ENCODE data around the gene NPFFR2.
"Not testable (repeated sequence)": the region's sequence is repeated elsewhere in the genome, so short reads cannot be mapped to it uniquely, and the experiment has no call there.

NPFFR2 gene

DNA sequence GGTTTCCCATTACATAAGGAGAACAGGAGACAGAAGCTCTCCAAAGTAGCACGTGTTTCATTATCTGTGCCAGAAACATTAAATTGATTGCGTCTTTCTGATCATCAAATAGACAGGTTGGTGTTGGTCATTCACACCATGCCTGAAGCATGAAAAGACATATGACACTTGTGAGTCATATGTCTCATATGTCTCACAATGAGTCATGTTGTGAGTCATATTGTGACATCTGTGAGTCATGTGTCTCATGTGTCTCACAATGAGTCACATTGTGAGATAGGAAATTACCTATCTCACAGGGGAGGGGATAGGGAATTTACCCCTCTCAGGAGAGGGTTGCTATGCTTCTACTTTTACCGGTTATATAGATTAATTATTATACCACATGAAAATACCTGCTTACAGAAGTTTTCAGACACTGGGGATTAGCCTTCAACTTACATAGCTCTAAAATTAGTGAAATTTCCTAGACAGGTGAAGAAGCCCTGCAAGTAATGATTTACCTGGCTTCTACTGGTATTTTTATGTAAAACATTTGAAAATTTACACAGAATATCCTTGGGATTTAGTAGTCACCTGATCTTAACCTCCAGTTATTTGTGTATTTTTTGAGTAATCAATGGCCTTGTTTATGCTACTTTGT, 80.8 kb downstream of the NPFFR2 start:
- FAIRE-seq = no peak

DNA sequence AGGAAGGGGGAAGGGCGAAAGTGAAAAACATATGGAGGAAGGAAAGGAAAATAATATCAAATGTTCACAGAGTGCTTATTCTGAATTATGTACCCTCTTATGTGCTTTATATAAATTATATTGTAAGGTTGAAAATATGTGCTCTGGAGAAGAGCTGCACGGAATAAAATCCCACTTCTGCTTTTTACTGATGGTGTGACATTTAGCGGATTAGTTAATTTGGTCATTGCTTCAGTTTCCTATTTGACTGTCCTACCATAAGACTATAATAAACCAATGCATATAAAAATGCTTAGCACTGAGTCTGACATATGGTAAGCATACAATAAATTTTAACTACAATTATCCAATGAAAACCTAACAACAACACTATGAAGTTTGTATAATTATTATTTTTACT, 86.2 kb downstream of the NPFFR2 start:
- FAIRE-seq = no peak

DNA sequence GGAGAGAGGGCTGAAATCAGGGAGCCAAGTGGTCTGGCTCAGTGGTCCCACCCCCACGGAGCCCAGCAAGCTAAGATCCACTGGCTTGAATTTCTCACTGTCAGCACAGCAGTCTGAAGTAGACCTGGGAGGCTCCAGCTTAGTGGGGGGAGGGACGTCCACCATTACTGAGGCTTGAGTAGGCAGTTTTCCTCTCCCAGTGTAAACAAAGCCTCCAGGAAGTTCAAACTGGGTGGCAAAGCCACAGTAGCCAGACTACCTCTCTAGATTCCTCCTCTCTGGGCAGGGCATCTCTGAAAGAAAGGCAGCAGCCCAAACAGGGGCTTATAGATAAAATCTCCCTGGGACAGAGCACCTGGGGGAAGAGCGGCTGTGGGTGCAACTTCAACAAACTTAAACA, 88.1 kb downstream of the NPFFR2 start:
- no peak for FAIRE-seq

DNA sequence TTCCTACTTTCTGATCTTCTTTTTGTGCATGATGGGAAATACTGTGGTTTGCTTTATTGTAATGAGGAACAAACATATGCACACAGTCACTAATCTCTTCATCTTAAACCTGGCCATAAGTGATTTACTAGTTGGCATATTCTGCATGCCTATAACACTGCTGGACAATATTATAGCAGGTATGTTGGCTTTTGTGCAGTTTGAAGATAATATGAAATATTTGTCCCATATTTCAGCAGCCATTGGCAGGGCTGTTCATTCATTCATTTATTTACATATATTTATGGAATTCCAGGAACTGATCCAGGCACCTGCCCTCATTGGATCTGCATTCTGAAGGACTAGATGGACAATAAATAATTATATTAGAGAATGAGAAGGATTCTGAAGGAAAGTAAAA, 96.9 kb downstream of the NPFFR2 start:
- no peak for FAIRE-seq

GRCh38 chr4:72136429-72136828, 104.6 kb downstream of the NPFFR2 start:
- no peak for FAIRE-seq

DNA sequence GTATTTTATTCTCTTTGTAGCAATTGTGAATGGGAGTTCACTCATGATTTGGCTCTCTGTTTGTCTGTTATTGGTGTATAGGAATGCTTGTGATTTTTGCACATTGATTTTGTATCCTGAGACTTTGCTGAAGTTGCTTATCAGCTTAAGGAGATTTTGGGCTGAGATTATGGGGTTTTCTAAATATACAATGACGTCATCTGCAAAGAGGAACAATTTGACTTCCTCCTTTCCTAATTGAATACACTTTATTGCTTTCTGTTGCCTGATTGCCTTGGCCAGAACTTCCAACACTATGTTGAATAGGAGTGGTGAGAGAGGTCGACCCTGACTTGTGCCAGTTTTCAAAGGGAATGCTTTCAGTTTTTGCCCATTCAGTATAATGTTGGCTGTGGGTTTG, 108.2 kb downstream of the NPFFR2 start:
- not testable (repeated sequence) for FAIRE-seq

DNA sequence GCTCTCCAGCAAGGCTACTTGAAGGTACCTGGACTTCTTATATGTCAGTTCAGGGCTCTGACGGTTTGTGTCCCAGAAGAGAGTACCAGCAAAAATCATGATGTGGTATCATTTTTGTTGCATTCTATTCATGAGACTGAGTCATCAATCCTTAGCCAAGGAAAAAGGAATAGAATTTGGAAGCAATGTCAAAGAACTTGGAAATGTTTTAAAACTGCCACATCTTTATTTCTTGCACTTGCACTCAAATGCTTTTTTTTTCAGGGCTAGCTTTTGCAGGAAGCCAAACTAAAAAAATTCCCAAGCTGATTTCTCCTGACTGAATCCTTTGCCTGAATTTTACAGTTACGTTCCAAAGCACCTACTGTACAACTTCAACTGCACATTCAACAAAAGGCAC, 112.4 kb downstream of the NPFFR2 start:
- FAIRE-seq = no peak

DNA sequence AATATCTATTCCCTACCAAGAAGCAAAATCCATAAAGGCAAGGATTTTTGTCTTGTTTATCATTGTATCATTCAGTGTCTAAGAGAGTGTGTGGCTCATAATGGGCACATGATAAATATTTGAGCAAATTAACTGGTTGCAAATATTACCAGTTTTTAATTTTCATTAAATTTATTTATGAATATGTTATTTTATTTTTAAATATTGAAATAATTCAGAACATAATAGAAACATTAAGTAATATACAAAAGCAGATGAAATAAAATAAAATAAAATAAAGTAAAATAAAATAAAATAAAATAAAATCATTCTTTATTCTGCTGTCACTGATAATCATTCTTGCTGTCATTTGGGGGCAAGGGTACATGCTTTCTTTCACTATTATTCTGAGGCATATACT, 120.9 kb downstream of the NPFFR2 start:
- peak; percentile 57 for FAIRE-seq

DNA sequence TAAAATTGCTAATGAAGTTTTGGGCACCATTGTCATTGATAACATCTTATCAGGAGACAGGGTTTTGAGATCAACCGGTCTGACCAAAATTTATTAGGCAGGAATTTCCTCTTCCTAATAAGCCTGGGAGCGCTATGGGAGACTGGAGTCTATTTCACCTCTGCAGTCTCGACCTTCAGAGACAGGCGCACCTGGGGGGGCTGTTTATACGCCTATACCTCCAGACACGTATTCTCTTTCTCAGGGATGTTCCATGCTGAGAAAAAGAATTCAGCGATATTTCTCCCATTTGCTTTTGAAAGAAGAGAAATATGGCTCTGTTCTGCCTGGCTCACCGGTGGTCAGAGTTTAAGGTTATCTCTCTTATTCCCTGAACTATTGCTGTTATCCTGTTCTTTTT, 121.8 kb downstream of the NPFFR2 start:
- not testable (repeated sequence) for FAIRE-seq

DNA sequence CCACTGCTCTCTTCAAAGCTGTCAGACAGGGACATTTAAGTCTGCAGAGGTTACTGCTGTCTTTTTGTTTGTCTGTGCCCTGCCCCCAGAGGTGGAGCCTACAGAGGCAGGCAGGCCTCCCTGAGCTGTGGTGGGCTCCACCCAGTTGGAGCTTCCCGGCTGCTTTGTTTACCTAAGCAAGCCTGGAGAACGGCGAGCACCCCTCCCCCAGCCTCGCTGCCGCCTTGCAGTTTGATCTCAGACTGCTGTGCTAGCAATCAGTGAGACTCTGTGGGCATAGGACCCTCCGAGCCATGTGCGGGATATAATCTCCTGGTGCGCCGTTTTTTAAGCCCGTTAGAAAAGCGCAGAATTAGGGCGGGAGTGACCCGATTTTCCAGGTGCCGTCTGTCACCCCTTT, 137.5 kb downstream of the NPFFR2 start:
- FAIRE-seq = not testable (repeated sequence)

DNA sequence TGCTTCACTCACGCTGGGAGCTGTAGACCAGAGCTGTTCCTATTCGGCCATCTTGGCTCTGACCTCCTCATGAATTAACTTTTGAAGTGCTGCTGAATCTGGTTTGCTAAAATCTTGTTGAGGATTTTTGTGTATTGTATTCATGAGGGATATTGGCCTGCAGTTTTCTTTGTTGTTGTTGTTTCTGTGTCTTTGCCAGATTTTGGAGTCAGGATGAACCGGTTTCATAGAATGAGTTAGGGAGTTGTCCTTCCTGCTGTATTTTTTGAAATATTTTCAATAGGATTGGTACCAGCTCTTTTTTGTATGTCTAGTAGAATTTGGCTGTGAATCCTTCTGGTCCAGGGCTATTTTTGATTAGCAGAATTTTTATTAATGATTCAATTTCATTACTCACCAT, 138.1 kb downstream of the NPFFR2 start:
- FAIRE-seq = no peak

DNA sequence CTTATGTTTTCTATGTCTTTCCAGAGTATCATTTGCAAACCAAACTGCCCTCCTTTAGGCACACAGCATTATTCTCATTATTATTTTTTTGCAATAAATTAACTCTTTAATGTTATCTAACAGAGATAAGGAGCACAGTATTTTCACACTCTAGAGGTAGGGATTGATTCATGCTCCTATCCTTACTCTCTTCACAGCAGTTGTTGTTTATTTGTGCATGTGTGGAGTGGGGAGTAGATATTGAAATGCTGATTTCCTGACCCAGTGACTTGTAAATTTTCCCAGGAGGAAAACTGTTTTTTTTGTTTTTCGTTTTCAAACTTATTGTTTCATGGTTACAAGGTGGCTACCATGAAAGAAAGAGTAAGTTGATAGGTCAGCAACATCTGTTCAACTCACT, 140.0 kb downstream of the NPFFR2 start:
- no peak for FAIRE-seq

GRCh38 chr4:72179342-72179741, 147.5 kb downstream of the NPFFR2 start:
- FAIRE-seq = no peak

DNA sequence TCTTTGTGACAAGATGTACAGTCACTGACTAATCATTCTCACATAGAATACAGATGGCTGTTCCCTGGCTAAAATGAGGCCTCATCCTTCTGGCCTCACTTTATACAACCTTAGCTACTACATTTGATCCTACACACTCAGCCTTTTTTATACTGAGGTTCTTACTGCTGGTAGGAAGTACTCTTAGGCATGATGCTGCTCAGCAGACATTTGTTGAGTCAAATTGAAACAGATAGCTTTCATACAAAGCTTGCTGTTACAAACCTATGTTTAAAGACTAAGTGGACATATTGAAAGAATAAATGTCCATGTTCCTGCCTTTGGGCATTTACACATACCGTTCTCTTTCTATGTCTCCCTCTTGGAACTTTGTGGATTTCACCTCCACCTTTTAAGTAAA, 154.9 kb downstream of the NPFFR2 start:
- FAIRE-seq = no peak

- FAIRE-seq = no peak
These were observed 162.2 kb downstream of the NPFFR2 start for GRCh38 chr4:72194046-72194445.

DNA sequence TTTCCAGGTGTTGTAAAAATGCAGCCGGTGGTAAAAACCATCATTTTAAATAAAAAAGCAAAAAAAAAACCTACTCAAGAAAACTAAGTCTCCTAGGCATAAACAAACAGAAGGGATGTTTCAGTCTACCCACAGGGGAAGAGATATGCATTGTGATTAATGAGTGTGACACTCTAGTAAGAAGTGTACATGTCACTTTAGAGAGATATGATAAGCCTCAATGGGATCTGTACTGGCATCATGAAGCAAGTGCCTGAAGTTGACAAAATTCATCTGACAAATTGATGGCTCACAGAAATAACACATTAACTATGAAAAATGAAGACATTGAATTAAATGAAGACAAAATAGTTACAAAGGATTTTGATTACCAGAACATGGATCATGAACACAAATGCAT, 162.7 kb downstream of the NPFFR2 start:
- no peak for FAIRE-seq

Data from A204.1 (cell line).